ENCODE data around the gene CCL24.
"Not testable (repeated sequence)": the region's sequence is repeated elsewhere in the genome, so short reads cannot be mapped to it uniquely, and the experiment has no call there.

Gene CCL24

DNA sequence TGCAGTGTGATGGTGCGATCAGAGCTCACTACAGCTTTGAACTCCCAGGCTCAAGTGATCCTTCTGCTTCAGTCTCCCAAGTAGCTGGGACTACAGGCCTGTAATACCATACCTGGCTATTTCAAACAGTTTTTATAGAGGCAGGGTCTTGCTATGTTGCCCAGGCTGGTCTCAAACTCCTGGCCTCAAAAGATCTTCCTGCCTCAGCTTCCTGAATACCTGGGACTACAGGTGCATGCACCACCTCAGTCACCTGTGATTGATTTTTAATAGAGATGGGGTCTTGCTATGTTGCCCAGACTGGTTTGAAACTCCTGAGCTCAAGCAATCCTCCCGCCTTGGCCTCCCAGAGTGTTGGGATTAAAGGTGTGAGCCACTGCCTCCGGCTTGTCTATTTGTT is 26.4 kb upstream of the CCL24 start:
- no peak overlapping the region for H3K4me2 ChIP-seq (ENCODE audit: low read length)
- no peaks in the 10 kb centered on the region for H3K9me2 ChIP-seq (replicated peaks; ENCODE audit: control insufficient read depth, low read length)
- TF ChIP-seq, protein P1, sequence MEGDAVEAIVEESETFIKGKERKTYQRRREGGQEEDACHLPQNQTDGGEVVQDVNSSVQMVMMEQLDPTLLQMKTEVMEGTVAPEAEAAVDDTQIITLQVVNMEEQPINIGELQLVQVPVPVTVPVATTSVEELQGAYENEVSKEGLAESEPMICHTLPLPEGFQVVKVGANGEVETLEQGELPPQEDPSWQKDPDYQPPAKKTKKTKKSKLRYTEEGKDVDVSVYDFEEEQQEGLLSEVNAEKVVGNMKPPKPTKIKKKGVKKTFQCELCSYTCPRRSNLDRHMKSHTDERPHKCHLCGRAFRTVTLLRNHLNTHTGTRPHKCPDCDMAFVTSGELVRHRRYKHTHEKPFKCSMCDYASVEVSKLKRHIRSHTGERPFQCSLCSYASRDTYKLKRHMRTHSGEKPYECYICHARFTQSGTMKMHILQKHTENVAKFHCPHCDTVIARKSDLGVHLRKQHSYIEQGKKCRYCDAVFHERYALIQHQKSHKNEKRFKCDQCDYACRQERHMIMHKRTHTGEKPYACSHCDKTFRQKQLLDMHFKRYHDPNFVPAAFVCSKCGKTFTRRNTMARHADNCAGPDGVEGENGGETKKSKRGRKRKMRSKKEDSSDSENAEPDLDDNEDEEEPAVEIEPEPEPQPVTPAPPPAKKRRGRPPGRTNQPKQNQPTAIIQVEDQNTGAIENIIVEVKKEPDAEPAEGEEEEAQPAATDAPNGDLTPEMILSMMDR (IDR thresholded peaks at IDR 0.05; ENCODE audit: low read depth, low read length, poor library complexity, severe bottlenecking) = no peak
- no peak for TF ChIP-seq EZH2phosphoT487 (IDR thresholded peaks at IDR 0.05; ENCODE audit: borderline replicate concordance, low read length)
- H3K9me3 ChIP-seq (ENCODE audit: control insufficient read depth, insufficient read depth, low read length) = no peaks in the 10 kb centered on the region
- no peaks in the 10 kb centered on the region for H3K27me3 ChIP-seq (ENCODE audit: control insufficient read depth, low read length)
- no peak overlapping the region for H3K4me3 ChIP-seq (ENCODE audit: low read length)
- peaks cover 18% of the 10 kb centered on the region for H3K4me1 ChIP-seq (ENCODE audit: control insufficient read depth, low read length)
- H4K20me1 ChIP-seq (ENCODE audit: control insufficient read depth, insufficient read depth, low read depth, low read length) = no peaks in the 10 kb centered on the region
- H3K36me3 ChIP-seq (ENCODE audit: control insufficient read depth, low read length) = no peaks in the 10 kb centered on the region
- H3K79me2 ChIP-seq (ENCODE audit: control insufficient read depth, low read length) = no peaks in the 10 kb centered on the region
- H3F3A ChIP-seq (ENCODE audit: control insufficient read depth, insufficient read depth) = no peaks in the 10 kb centered on the region
- H3K27ac ChIP-seq (ENCODE audit: low read depth, low read length) = no peak overlapping the region

DNA sequence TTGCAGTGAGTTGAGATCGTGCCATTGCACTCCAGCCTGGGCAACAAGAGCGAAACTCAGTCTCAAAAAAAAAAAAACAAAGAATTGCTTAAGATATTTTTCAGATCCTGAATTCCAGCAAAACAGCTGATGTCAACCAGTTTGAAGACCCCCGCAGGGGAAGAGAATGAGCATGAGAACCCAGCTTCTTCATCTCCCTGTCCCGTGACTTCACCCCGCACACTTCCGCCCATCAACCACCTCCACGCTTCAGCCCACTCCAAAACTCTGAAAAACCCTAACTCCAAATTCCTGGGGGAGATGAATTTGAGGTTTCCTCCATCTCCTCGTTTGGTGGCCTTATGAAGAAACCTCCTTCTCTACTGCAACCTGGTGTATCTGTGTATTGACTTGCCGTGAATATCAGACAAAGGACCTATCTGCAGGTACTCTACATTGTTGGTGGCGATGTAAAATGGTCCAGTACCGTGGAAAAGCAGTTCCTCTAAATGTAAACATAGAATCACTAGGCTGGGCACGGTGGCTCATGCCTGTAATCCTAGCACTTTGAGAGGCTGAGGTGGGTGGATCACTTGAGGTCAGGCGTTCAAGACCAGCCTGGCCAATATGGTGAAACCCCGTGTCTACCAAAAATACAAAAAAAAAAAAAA is 24.8 kb upstream of the CCL24 start:
- H3K4me1 ChIP-seq (ENCODE audit: control insufficient read depth, low read length) = peaks cover 17% of the 10 kb centered on the region
- not testable (repeated sequence) for H3K27me3 ChIP-seq (ENCODE audit: control insufficient read depth, low read length); H3F3A ChIP-seq (ENCODE audit: control insufficient read depth, insufficient read depth)

DNA sequence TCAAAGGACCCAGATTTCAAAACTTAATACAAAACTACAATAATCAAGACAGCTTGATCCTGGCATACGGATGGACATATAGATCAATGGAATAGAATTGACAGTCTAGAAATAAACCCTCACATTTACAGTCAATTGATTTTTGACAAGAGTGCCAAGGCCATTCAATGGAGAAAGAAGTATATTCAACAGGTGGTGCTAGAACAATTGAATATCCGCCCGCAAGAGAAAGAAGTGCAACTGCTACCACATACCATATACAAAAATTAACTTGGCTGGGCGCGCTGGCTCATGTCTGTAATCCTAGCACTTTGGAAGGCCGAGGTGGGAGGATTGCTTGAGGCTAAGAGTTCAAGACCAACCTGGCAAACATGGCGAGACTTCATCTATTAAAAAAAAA is 23.2 kb upstream of the CCL24 start:
- H4K20me1 ChIP-seq (ENCODE audit: control insufficient read depth, insufficient read depth, low read depth, low read length) = no peaks in the 10 kb centered on the region
- no peaks in the 10 kb centered on the region for H3K9me3 ChIP-seq (ENCODE audit: control insufficient read depth, insufficient read depth, low read length)
- peaks cover 5% of the 10 kb centered on the region; the same call in 1 of the 2 replicates for H3K27me3 ChIP-seq (ENCODE audit: control insufficient read depth, low read length)
- H3K27ac ChIP-seq (ENCODE audit: low read depth, low read length) = no peak overlapping the region
- no peak overlapping the region for H3K4me2 ChIP-seq (ENCODE audit: low read length)
- peaks cover under 1% of the 10 kb centered on the region for H3K4me1 ChIP-seq (ENCODE audit: control insufficient read depth, low read length)
- TF ChIP-seq EZH2phosphoT487 (IDR thresholded peaks at IDR 0.05; ENCODE audit: borderline replicate concordance, low read length) = no peak
- TF ChIP-seq, protein P1 (IDR thresholded peaks at IDR 0.05; ENCODE audit: low read depth, low read length, poor library complexity, severe bottlenecking) = no peak
- no peak overlapping the region for H3K4me3 ChIP-seq (ENCODE audit: low read length)
- H3K36me3 ChIP-seq (ENCODE audit: control insufficient read depth, low read length) = no peaks in the 10 kb centered on the region
- no peaks in the 10 kb centered on the region for H3K9me2 ChIP-seq (replicated peaks; ENCODE audit: control insufficient read depth, low read length)
- H3F3A ChIP-seq (ENCODE audit: control insufficient read depth, insufficient read depth) = no peaks in the 10 kb centered on the region
- no peaks in the 10 kb centered on the region for H3K79me2 ChIP-seq (ENCODE audit: control insufficient read depth, low read length)

More for the DNA sequence above, 24.8 kb upstream of the CCL24 start:
- not testable (repeated sequence) for H3K9me2 ChIP-seq (replicated peaks; ENCODE audit: control insufficient read depth, low read length); H4K20me1 ChIP-seq (ENCODE audit: control insufficient read depth, insufficient read depth, low read depth, low read length); H3K4me3 ChIP-seq (ENCODE audit: low read length); H3K79me2 ChIP-seq (ENCODE audit: control insufficient read depth, low read length); H3K4me2 ChIP-seq (ENCODE audit: low read length); H3K27ac ChIP-seq (ENCODE audit: low read depth, low read length); H3K9me3 ChIP-seq (ENCODE audit: control insufficient read depth, insufficient read depth, low read length); H3K36me3 ChIP-seq (ENCODE audit: control insufficient read depth, low read length)

DNA sequence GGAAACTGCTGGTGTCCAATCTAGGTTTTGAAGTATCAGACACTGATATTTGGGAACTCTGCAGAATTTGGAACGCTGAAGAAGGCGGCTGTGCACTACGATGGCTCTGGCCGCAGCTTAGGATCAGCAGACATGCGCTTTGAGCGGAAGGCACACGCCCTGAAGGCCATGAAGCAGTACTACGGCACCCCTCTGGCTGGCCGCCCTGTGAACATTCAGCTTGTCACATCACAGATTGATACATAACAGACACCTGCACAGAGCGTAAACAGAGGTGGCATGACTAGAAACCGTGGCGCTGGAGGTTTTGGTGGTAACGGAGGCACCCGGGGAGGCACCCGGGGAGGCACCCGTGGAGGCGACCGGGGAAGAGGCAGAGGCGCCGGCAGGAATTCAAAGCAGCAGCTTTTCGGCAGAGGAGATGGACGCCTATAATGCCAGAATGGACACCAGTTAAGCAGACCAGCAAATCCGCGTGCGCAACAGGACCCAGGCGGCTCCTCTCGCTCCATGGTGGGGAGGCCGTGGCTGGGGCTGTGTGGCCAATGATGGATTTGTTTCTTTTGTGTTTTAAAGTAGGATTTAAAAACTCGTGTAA is 22.2 kb upstream of the CCL24 start:
- no peaks in the 10 kb centered on the region for H3K9me2 ChIP-seq (replicated peaks; ENCODE audit: control insufficient read depth, low read length)
- peaks cover 12% of the 10 kb centered on the region; the same call in 1 of the 2 replicates for H3K27me3 ChIP-seq (ENCODE audit: control insufficient read depth, low read length)
- H3F3A ChIP-seq (ENCODE audit: control insufficient read depth, insufficient read depth) = no peaks in the 10 kb centered on the region
- no peak for TF ChIP-seq EZH2phosphoT487 (IDR thresholded peaks at IDR 0.05; ENCODE audit: borderline replicate concordance, low read length)
- TF ChIP-seq, protein P1 (IDR thresholded peaks at IDR 0.05; ENCODE audit: low read depth, low read length, poor library complexity, severe bottlenecking) = no peak
- no peak overlapping the region for H3K27ac ChIP-seq (ENCODE audit: low read depth, low read length)
- H3K4me1 ChIP-seq (ENCODE audit: control insufficient read depth, low read length) = no peaks in the 10 kb centered on the region
- no peaks in the 10 kb centered on the region for H3K9me3 ChIP-seq (ENCODE audit: control insufficient read depth, insufficient read depth, low read length)
- H3K4me2 ChIP-seq (ENCODE audit: low read length) = no peak overlapping the region
- no peaks in the 10 kb centered on the region for H3K79me2 ChIP-seq (ENCODE audit: control insufficient read depth, low read length)
- no peaks in the 10 kb centered on the region for H3K36me3 ChIP-seq (ENCODE audit: control insufficient read depth, low read length)
- no peaks in the 10 kb centered on the region for H4K20me1 ChIP-seq (ENCODE audit: control insufficient read depth, insufficient read depth, low read depth, low read length)
- H3K4me3 ChIP-seq (ENCODE audit: low read length) = no peak overlapping the region

DNA sequence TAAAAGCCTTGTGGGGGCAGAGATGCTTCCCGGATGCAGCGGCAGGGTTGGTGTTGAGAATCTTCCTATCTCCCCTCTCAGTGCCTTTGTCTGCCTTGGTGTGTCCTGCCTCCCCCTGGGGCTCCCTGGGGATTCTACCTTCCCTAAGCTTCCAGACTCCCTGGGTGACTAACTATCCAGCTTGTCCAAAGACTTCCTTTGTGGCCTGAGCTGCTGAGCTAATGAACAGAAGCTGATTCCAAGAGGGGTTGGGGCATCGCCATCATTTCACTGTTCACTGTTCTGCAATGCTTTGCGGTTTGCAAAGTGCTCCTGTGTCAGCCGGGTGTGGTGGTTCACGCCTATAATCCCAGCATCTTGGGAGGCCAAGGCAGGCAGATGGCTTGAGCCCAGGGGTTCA is 20.1 kb upstream of the CCL24 start:
- H3K27ac ChIP-seq (ENCODE audit: low read depth, low read length); H3K9me2 ChIP-seq (replicated peaks; ENCODE audit: control insufficient read depth, low read length); H3K36me3 ChIP-seq (ENCODE audit: control insufficient read depth, low read length); H3K4me3 ChIP-seq (ENCODE audit: low read length); H3F3A ChIP-seq (ENCODE audit: control insufficient read depth, insufficient read depth); H3K4me2 ChIP-seq (ENCODE audit: low read length); H4K20me1 ChIP-seq (ENCODE audit: control insufficient read depth, insufficient read depth, low read depth, low read length); H3K9me3 ChIP-seq (ENCODE audit: control insufficient read depth, insufficient read depth, low read length); H3K79me2 ChIP-seq (ENCODE audit: control insufficient read depth, low read length); H3K4me1 ChIP-seq (ENCODE audit: control insufficient read depth, low read length): not testable (repeated sequence)
- peaks cover 13% of the 10 kb centered on the region; the same call in 1 of the 2 replicates for H3K27me3 ChIP-seq (ENCODE audit: control insufficient read depth, low read length)

All from DOHH2 (cell line).